Measurements from ENCODE around the gene ABHD11.
A peak's percentile ranks its signal among the peaks of the same experiment; 100 is the strongest.
"Not testable (repeated sequence)": the region's sequence is repeated elsewhere in the genome, so short reads cannot be mapped to it uniquely, and the experiment has no call there.

Gene ABHD11

DNA sequence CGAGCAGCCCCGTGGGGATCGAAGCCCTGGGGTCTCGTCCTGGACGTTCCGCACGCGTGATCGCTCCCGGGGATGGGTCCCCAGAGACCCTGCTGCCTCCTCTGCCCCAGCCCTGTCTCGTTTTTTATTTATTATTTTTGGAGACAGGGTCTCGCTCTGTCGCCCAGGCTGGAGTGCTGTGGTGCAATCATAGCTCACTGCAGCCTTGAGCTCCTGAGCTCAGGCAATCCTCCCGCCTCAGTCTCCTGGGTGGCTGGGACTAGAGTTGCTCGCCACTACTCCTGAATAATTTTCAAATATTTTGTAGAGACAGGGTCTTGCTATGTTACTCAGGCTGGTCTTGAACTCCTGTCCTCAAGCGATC lies 18.8 kb downstream of the ABHD11 start:
- H3K27me3 Mint-ChIP-seq, result peaks cover 37 to 45% of the 10 kb centered on the region in 2 donors
- H3K27ac Mint-ChIP-seq, result peak overlapping the region; percentile 51

DNA sequence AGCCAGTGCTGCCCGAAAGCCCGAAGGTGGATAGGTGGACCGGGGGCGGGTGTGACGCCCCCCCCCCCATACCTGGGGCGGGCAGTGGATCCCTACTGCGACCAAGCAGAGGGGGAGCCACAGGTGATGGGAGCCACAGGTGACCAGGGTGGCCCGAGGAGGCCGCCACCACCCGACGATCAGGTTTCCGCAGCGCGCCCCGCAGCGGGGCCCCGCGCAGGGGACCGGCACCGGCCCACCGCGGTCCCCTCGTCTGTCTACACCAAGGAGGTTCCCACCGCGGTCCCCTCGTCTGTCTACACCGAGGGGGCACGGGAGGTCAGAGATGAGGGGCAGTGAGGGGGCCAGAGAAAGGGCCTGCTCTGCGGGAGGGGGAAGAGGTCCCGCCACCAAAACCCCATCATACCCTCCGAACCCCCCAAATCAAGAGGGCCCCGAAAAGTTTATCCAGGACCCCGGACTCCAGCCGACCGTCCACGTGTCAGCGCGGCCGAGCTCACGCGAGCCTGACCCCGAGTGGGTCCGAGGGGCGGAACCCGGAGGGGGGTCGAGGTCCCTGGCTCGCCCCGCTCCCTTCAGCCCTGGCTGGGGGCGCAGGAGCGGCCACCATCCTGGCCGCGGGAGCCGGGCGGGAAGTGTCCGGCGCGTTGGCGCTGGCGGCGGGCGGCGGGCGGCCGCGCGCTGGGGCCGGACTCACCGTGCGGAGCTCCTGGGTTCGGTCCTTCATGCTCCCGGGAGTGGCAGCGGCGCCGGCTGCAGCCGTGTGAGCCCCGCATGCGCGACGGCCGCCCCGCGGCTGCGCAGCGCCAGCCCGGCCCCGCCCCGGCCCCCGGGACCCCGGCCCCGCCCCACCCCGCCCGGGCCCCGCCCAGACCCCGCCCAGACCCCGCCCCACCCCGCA lies 19.4 kb downstream of the ABHD11 start, which contains the start of gene STX1A:
STX1A (minus strand) TSS at position 765 of the 901 bp plus-strand sequence; CDS start at position 727, 38 bp downstream.
- no peaks in the 10 kb centered on the region for H3K9me3 Mint-ChIP-seq
- H3K36me3 Mint-ChIP-seq, result no peaks in the 10 kb centered on the region
- peaks cover 22 to 35% of the 10 kb centered on the region in 2 donors for H3K4me1 Mint-ChIP-seq
- peak within 1 kb of the TSS; percentile 78 to 82 for H3K4me3 Mint-ChIP-seq
- peak within 1 kb of the TSS; percentile 69 for H3K27ac Mint-ChIP-seq
- ATAC-seq (replicated peaks) (peak; percentile 77 to 85), DNase-seq (peak; percentile 58)
- H3K27me3 Mint-ChIP-seq, result peaks cover 40 to 48% of the 10 kb centered on the region in 2 donors

More for the DNA sequence above, 18.8 kb downstream of the ABHD11 start:
- no peaks in the 10 kb centered on the region for H3K36me3 Mint-ChIP-seq
- no peak for DNase-seq
- ATAC-seq (replicated peaks), result peak in 1 of 2 donors; percentile 4
- peak overlapping the region; percentile 71 to 72 for H3K4me3 Mint-ChIP-seq
- H3K4me1 Mint-ChIP-seq, result peaks cover 22 to 35% of the 10 kb centered on the region in 2 donors
- no peaks in the 10 kb centered on the region for H3K9me3 Mint-ChIP-seq

DNA sequence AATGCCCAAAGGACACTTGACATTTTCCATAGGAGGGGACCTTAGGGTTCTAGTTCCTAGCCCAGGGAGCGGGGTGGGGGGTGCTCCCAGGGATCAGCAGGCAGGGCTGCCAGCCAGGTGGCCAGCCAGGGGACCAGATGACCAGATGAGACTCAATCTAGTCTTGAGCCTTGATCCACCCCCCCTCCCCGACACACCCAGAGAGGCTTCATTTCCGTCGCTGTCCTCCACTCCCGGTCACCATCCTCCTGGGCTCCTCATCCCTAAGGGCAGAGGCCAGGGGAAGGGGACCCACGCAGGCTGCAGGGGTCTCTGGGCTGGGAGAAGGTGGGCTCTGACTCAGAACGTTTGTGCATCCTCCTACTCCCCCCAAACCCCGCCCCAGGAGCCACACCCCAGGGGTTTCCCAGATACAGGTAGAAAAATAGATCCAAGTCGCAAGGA lies 20.1 kb downstream of the ABHD11 start:
- no peak for ATAC-seq (replicated peaks)
- Mint-ChIP-seq H3K4me3 (peak overlapping the region; percentile 78 to 82), H3K27ac (peak overlapping the region; percentile 69), H3K4me1 (peaks cover 22 to 35% of the 10 kb centered on the region in 2 donors), H3K27me3 (peaks cover 45 to 55% of the 10 kb centered on the region in 2 donors), H3K36me3 (no peaks in the 10 kb centered on the region), H3K9me3 (no peaks in the 10 kb centered on the region)
- DNase-seq, result no peak

DNA sequence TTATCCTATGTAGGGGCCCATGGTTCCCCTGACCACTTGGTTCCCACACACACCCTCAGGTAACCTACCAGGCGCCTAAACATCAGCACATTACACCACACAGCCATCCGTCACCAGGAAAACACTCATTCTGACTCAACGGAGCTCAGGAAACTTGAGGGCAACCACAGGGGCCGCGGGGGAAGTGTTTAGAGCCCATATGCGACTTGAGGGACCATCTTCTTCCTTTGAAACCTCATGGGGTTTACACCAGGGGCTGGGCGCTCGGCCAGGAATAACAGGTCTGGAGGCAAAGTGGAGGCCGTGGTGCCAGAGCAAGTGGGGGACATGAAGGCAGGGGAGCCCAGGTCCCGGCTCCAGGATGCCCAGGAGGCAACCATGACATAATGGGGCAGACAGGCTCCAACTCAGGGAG lies 20.6 kb downstream of the ABHD11 start:
- Mint-ChIP-seq H3K36me3 (peaks cover 0 to 3% of the 10 kb centered on the region in 2 donors), H3K4me3 (peak overlapping the region; percentile 78 to 82), H3K9me3 (no peaks in the 10 kb centered on the region), H3K27me3 (peaks cover 50 to 59% of the 10 kb centered on the region in 2 donors), H3K4me1 (peaks cover 22 to 35% of the 10 kb centered on the region in 2 donors), H3K27ac (peak overlapping the region; percentile 90)
- DNase-seq (peak; percentile 58), ATAC-seq (replicated peaks) (peak; percentile 58 to 66)

DNA sequence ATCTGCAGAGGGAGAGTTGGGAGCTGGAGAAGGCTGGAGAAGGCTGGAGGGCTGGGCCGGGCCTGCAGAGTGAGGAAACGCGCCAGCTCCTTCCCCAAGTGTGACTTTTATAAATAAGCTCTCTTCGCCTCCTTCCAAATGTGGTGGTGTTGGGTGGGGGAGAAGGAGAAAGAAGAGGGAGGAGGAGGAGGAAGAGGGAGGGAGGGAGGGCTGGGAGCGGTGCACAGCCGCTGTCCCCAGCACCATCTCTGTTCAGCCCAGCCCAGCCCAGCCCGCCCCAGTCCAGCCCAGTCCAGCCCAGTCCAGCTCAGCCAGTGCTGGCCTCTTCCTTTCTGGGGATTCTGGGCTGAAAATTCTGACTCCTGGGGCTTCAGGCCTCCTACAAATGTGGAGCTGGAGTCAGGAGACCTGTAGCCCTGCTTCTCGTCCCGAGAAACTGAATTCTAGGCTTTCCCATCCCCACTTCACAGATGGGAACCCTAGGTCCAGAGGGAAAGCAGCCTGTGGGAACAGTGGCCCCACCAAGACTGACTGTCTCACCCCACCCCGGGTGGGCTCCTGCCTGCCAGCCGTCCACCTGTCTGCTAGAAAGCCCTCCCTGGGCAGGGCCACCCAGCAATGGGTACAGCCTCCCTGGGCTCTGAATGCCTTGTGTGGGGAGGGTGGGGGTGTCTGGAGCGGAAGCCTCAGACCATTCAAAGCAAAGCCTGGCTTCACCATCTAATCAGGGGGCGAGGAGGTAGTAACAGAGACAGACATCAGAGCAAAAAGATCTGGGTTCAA lies 21.4 kb downstream of the ABHD11 start:
- Mint-ChIP-seq H3K27ac (no peak overlapping the region), H3K4me3 (no peak overlapping the region), H3K4me1 (peaks cover 25 to 35% of the 10 kb centered on the region in 2 donors), H3K27me3 (peaks cover 54 to 61% of the 10 kb centered on the region in 2 donors), H3K9me3 (no peaks in the 10 kb centered on the region), H3K36me3 (peaks cover 0 to 4% of the 10 kb centered on the region in 2 donors)
- DNase-seq (no peak), ATAC-seq (replicated peaks) (no peak)

DNA sequence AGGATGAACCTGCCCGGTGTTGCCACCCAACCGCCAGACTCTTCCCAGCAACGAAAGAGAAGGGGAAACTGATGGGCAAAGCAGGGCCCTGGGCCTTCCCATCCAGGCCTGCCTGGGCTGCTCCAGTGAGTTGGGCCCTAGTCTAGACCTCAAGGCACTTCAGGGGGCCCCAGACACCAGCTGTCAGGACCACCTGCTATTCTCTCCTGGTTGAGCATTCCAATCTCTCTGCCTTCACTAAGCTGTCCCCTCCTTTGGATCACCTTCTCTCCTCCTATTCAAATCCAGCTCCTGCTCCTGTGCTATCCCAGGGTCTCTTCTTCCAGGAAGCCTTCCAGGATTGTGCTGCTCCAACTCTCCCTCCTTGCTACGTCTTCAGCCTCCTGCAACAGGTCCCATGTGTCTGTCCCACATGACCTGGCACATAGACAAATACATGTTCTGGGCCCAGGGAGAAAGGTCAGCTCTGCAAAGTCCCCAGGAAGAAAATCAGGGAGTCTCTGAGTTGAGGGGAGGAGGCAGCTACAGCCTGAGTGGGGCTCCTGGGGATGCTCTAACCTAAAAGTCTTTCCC lies 22.2 kb downstream of the ABHD11 start:
- H3K4me1 Mint-ChIP-seq, result peaks cover 25 to 35% of the 10 kb centered on the region in 2 donors
- H3K4me3 Mint-ChIP-seq, result no peak overlapping the region
- ATAC-seq (replicated peaks), result no peak
- no peak for DNase-seq
- H3K27me3 Mint-ChIP-seq, result peaks cover 62 to 64% of the 10 kb centered on the region in 2 donors
- no peak overlapping the region for H3K27ac Mint-ChIP-seq
- H3K9me3 Mint-ChIP-seq, result no peaks in the 10 kb centered on the region
- H3K36me3 Mint-ChIP-seq, result peaks cover 0 to 4% of the 10 kb centered on the region in 2 donors

DNA sequence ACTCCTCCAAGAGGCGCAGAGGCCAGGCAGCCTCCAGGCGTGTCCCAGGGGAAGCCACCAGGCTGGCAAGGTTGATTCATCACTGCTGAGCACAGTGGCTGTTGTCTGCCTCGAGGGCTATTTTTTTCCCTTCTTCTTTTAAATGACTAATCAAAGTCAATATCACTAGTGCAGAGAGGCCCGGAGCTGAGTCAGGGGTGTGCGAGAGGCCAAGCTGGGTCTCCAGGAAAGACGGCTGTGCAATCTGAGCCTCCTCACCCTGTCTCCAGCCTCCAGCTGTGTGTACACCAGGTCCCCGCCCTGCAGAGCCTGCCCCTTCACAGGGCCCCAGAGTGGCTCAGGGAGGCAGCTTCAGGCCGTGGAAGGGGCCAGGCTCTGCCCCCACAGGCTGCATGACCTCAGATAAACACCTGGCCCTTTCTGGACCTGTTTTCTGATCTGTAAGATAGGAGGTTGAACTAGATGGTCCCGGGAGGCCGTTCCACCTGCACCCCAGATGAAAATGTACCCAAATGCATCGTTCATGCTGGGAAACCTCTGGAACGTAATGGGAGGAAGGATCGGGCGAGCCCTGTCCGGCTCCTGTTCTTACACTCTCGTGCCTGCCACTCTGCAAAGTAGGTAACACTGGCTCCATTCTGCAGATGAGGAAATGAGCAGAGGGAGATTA lies 22.8 kb downstream of the ABHD11 start:
- H3K36me3 Mint-ChIP-seq, result peaks cover 0 to 5% of the 10 kb centered on the region in 2 donors
- DNase-seq (peak; percentile 53), ATAC-seq (replicated peaks) (peak; percentile 64 to 69)
- no peak overlapping the region for H3K27ac Mint-ChIP-seq
- H3K4me1 Mint-ChIP-seq, result peaks cover 25 to 35% of the 10 kb centered on the region in 2 donors
- H3K9me3 Mint-ChIP-seq, result no peaks in the 10 kb centered on the region
- no peak overlapping the region for H3K4me3 Mint-ChIP-seq
- H3K27me3 Mint-ChIP-seq, result peaks cover 59 to 62% of the 10 kb centered on the region in 2 donors

DNA sequence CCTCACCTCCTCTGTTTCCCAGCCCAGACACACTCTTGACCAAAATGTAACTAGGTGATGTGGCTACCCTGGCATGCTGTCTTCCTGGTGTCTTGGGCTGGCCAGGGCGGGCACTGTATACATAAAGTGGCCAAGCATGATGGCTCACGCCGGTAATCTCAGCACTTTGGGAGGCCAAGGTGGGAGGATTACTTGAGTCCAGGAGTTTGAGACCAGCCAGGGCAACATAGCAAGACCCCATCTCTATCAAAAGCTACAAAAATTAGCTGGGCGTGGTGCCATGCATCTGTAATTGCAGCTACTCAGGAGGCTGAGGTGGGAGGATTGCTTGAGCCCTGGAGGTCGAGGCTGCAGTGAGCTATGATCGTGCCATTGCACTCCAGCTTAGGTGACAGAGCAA lies 25.3 kb downstream of the ABHD11 start:
- peaks cover 53 to 57% of the 10 kb centered on the region in 2 donors for H3K27me3 Mint-ChIP-seq
- H3K4me3 Mint-ChIP-seq; H3K27ac Mint-ChIP-seq; H3K9me3 Mint-ChIP-seq; H3K36me3 Mint-ChIP-seq; DNase-seq; ATAC-seq (replicated peaks): not testable (repeated sequence)
- peaks cover 23 to 30% of the 10 kb centered on the region in 2 donors for H3K4me1 Mint-ChIP-seq

DNA sequence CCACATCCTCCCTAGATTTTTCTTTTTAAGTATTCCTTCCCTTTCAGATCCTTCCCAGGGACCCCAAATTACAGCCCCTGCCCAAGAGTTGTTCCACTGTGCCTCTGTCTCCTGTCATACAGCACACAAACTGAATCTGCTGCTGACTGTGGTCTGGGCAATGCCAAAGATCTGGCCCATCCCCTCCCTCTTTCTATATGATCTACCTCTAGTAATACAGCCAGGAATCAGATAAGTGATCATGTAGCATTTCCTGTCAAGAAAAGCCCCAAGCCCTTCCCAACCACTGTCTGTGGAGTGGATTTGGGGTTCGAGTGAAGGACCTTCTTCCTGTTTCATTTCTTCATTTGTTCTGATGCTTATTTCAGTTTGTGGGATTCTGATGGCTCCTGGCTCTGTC lies 25.8 kb downstream of the ABHD11 start:
- Mint-ChIP-seq H3K9me3 (no peaks in the 10 kb centered on the region), H3K27ac (no peak overlapping the region), H3K36me3 (peaks cover 3 to 6% of the 10 kb centered on the region in 2 donors), H3K4me1 (peaks cover 17 to 24% of the 10 kb centered on the region in 2 donors), H3K27me3 (peaks cover 49 to 57% of the 10 kb centered on the region in 2 donors), H3K4me3 (no peak overlapping the region)
- no peak for DNase-seq
- no peak for ATAC-seq (replicated peaks)

DNA sequence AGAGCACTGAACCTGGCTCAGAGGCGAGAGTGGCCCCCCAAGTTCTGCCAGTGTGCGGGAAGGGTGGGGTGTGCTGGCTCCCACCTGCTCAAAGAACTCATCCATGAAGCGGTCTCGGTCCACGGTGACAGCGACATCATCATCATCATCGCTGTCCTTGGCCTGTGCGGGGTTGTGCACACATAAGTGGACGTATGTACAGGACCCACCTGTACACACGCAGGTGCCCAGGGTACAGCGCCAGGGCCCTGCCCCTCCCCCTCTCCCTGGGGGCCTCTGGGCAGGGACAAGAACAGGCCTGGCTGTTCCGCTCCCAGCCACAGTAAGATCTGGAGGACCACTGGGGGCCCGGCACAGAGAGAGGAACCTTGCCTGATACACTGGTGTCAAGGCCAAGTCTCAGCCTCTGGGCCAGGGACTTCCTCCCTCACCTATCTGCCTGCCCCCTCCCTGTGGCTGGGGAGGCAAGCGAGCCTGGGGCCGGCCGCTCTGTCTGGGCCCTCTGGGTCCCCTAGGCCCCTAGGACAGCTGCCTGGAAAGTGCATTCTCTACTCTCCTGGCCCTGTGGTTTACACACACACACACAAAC lies 29.5 kb downstream of the ABHD11 start:
- Mint-ChIP-seq H3K4me1 (peaks cover 19% of the 10 kb centered on the region in 2 donors), H3K27me3 (peaks cover 33 to 48% of the 10 kb centered on the region in 2 donors), H3K4me3 (no peak overlapping the region), H3K27ac (no peak overlapping the region), H3K36me3 (peaks cover 6 to 7% of the 10 kb centered on the region in 2 donors), H3K9me3 (no peaks in the 10 kb centered on the region)
- DNase-seq (no peak), ATAC-seq (replicated peaks) (no peak)

DNA sequence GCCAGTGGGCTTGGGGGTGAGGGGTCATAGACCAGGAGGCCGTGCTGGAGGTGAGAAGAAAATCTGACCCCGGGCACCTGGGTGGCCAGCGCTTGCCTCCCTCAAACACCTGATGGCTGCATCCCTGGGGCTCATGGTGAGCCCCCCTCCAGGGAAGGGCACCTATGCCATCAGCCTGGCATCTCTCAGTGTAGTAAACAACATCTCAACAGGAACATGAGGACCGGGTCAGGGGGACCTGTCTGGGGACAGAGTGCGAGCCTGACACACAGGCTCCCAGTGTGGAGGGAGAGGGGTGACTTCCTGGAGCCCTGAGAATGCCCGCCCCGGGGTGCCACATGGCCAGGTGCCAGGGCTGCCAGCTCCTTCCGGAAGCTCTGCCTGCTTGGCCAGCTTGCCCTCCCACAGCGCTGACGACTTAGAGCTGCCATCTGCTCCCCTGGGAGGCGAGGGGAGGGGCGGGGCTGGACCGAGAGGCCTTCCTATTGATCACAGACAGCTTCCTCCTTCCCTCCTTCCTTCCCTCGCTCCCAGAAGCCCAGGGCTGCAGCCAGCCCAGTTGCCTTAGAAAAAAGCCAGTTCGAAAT lies 31.5 kb downstream of the ABHD11 start:
- Mint-ChIP-seq H3K27me3 (peaks cover 19 to 41% of the 10 kb centered on the region in 2 donors), H3K4me1 (peaks cover 25 to 26% of the 10 kb centered on the region in 2 donors), H3K27ac (peak overlapping the region; percentile 70), H3K9me3 (no peaks in the 10 kb centered on the region), H3K4me3 (peak overlapping the region in 1 of 2 donors; percentile 39), H3K36me3 (peaks cover 6 to 17% of the 10 kb centered on the region in 2 donors)
- DNase-seq, result peak; percentile 47
- ATAC-seq (replicated peaks), result peak; percentile 50 to 56

DNA sequence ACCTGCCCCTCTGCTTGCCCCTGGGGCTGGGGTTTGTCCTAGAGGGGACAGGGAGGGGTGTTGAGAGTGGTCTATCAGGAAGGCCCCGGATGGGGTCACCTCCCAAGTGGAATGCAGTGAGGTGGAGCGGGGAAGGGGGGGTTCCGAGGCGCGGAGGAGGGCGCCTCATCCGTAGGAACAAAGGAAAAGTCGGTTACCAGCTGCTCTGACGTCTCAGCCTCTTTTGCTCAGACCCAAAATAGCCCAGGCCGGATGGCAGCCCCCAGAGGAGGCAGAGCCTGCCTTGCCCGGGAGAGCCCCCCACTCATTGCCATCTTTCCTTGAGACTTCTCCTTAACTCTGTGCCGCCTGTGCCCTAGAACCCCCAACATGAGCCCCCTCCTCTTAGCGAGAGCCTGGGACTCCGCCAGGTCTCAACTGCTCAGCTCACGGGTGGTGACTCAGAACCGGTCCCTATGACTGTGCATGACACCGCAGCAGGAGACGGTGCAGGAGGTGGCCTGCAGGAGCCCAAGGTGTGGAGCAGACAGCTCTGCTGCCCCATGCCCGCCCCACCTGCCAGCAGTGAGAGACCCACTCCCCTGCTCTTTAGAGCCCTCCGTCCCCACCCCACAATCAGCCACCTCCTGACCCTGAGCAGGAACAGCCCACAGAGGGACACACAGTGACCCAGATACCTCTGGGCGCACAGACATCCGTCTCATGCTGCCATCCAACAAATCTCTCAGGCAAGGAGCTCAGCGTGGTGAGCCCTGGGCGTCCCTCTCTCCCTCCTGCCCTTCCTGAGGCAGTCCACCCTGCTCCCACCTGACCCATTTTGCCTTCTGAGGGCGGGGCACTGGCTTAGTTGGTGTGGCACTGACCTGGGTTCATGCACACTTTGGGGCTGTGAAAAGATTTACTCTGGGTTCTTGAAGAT lies 32.2 kb downstream of the ABHD11 start:
- H3K4me1 Mint-ChIP-seq, result peaks cover 25 to 26% of the 10 kb centered on the region in 2 donors
- H3K27me3 Mint-ChIP-seq, result peaks cover 19 to 42% of the 10 kb centered on the region in 2 donors
- peak overlapping the region; percentile 70 for H3K27ac Mint-ChIP-seq
- no peak overlapping the region for H3K4me3 Mint-ChIP-seq
- no peaks in the 10 kb centered on the region for H3K9me3 Mint-ChIP-seq
- peaks cover 14 to 24% of the 10 kb centered on the region in 2 donors for H3K36me3 Mint-ChIP-seq
- peak; percentile 49 to 74 for ATAC-seq (replicated peaks)
- no peak for DNase-seq
